ENCODE measurements around the gene WNT1. TPM values are rescaled to one million over a fixed set of nuclear protein-coding genes. Genes with fewer than 3 reads are reported as not detected.

Gene WNT1
- total and polyA plus RNA-seq, 7 experiments from 2014 or later = 0.24 to 1.5 (median 0.43) TPM; not detected in 2

GRCh38 chr12:48980389-48980952 lies 2.3 kb downstream of the WNT1 start:
- peak in 4 of 9 donors; percentile 31 to 49 (median 36) for DNase-seq
- Mint-ChIP-seq H3K27ac (peak overlapping the region; percentile 25 to 90 (median 82)), H3K36me3 (no peaks in the 10 kb centered on the region), H3K9me3 (peaks cover 0 to 3% (median 0%) of the 10 kb centered on the region in 11 donors), H3K4me1 (peaks cover 29 to 51% (median 46%) of the 10 kb centered on the region in 7 donors), H3K27me3 (peaks cover 0 to 91% (median 18%) of the 10 kb centered on the region in 5 donors), H3K4me3 (peak overlapping the region; percentile 83 to 95 (median 90))
- no peaks in the 10 kb centered on the region for H3K27me3 ChIP-seq (ENCODE audit: control insufficient read depth in 2 of 2, insufficient read depth in 2 of 2, low read length in 2 of 2)
- POLR2A ChIA-PET = interaction anchor here (0.9 to 5.2 kb wide), 9 partner anchors 8 to 128 kb away, joined by 3 to 26 read pairs (median 5); partner anchors contain the start of genes DDX23, FKBP11 and WNT10B
- ATAC-seq = peak; percentile 10
- peak overlapping the region; percentile 82 for H3K4me3 ChIP-seq (ENCODE audit: low read length)
- H3K36me3 ChIP-seq (ENCODE audit: control insufficient read depth in 2 of 3, insufficient read depth in 3 of 3, low read length in 3 of 3) = no peaks in the 10 kb centered on the region
- H3K9me3 ChIP-seq (ENCODE audit: control insufficient read depth in 2 of 3, low read length in 3 of 3) = no peaks in the 10 kb centered on the region
- intact Hi-C loops (cut with micrococcal nuclease) = loop anchor here (1.0 to 5.0 kb wide), 8 partner anchors 8 to 357 kb away; partner anchors contain the start of genes C1QL4 (in 1 of the 2) and DDX23 (in 1 of the 2)
- H3K27ac ChIP-seq (ENCODE audit: low read depth, low read length) = no peak overlapping the region
- peaks cover 37% of the 10 kb centered on the region in 2 donors for H3K4me1 ChIP-seq (ENCODE audit: control insufficient read depth in 2 of 2, insufficient read depth in 2 of 2, low read length in 2 of 2)
- CTCF ChIA-PET = interaction anchor here (0.7 to 3.2 kb wide), 8 partner anchors 10 to 127 kb away, joined by 3 to 10 read pairs (median 4); partner anchors contain the start of gene ARF3

- intact Hi-C loops (cut with micrococcal nuclease) = loop anchor here (1.0 to 5.0 kb wide), 9 partner anchors 7 to 356 kb away; partner anchors contain the start of genes C1QL4 (in 1 of the 2), DDX23 (in 1 of the 2) and PRKAG1 (in 1 of the 2)
- peaks cover 37% of the 10 kb centered on the region in 2 donors for H3K4me1 ChIP-seq (ENCODE audit: control insufficient read depth in 2 of 2, insufficient read depth in 2 of 2, low read length in 2 of 2)
- peak overlapping the region; percentile 82 for H3K4me3 ChIP-seq (ENCODE audit: low read length)
- DNase-seq = peak; percentile 37 to 79 (median 65)
- H3K9me3 ChIP-seq (ENCODE audit: control insufficient read depth in 2 of 3, low read length in 3 of 3) = no peaks in the 10 kb centered on the region
- POLR2A ChIA-PET = interaction anchor here (0.9 to 5.2 kb wide), 6 partner anchors 10 to 129 kb away, joined by 3 to 26 read pairs (median 5); partner anchors contain the start of genes DDX23, FKBP11 and WNT10B
- H3K4me1 Mint-ChIP-seq = peaks cover 29 to 51% (median 46%) of the 10 kb centered on the region in 7 donors
- peaks cover 0 to 91% (median 17%) of the 10 kb centered on the region in 5 donors for H3K27me3 Mint-ChIP-seq
- peak overlapping the region; percentile 37 for H3K27ac ChIP-seq (ENCODE audit: low read depth, low read length)
- H3K9me3 Mint-ChIP-seq = peaks cover 0 to 3% (median 0%) of the 10 kb centered on the region in 11 donors
- no peaks in the 10 kb centered on the region for H3K36me3 ChIP-seq (ENCODE audit: control insufficient read depth in 2 of 3, insufficient read depth in 3 of 3, low read length in 3 of 3)
- CTCF ChIA-PET = interaction anchor here (0.6 to 2.3 kb wide), 9 partner anchors 10 to 128 kb away, joined by 3 to 8 read pairs (median 4); a partner anchor contains a TSS
- no peaks in the 10 kb centered on the region for H3K36me3 Mint-ChIP-seq
- no peaks in the 10 kb centered on the region for H3K27me3 ChIP-seq (ENCODE audit: control insufficient read depth in 2 of 2, insufficient read depth in 2 of 2, low read length in 2 of 2)
- H3K4me3 Mint-ChIP-seq = peak overlapping the region; percentile 83 to 95 (median 90)
- peak; percentile 63 for ATAC-seq
- H3K27ac Mint-ChIP-seq = peak overlapping the region in 8 of 9 donors; percentile 48 to 93 (median 82)
Observed at GRCh38 chr12:48980953-48981756, 3.0 kb downstream of the WNT1 start.

GRCh38 chr12:48981757-48982157 lies 3.6 kb downstream of the WNT1 start:
- DNase-seq (no peak), ATAC-seq (no peak)
- H3K27me3 Mint-ChIP-seq = peaks cover 0 to 88% (median 17%) of the 10 kb centered on the region in 5 donors
- intact Hi-C loops (cut with micrococcal nuclease) = loop anchor here (1.0 to 5.0 kb wide), 5 partner anchors 13 to 356 kb away; partner anchors contain the start of genes C1QL4 (in 1 of the 2), DDX23 (in 1 of the 2) and PRKAG1 (in 1 of the 2)
- H3K27ac Mint-ChIP-seq = peak overlapping the region in 8 of 9 donors; percentile 12 to 93 (median 82)
- POLR2A ChIA-PET = interaction anchor here (0.9 to 5.2 kb wide), 5 partner anchors 11 to 129 kb away, joined by 3 to 26 read pairs (median 5); partner anchors contain the start of genes DDX23, FKBP11 and WNT10B
- H3K27me3 ChIP-seq (ENCODE audit: control insufficient read depth in 2 of 2, insufficient read depth in 2 of 2, low read length in 2 of 2) = no peaks in the 10 kb centered on the region
- no peaks in the 10 kb centered on the region for H3K36me3 ChIP-seq (ENCODE audit: control insufficient read depth in 2 of 3, insufficient read depth in 3 of 3, low read length in 3 of 3)
- H3K9me3 ChIP-seq (ENCODE audit: control insufficient read depth in 2 of 3, low read length in 3 of 3) = no peaks in the 10 kb centered on the region
- H3K4me1 Mint-ChIP-seq = peaks cover 29 to 51% (median 46%) of the 10 kb centered on the region in 7 donors
- H3K27ac ChIP-seq (ENCODE audit: low read depth, low read length) = peak overlapping the region; percentile 37
- H3K9me3 Mint-ChIP-seq = peaks cover 0 to 3% (median 0%) of the 10 kb centered on the region in 11 donors
- H3K4me3 Mint-ChIP-seq = peak overlapping the region; percentile 83 to 95 (median 90)
- peaks cover 37% of the 10 kb centered on the region in 2 donors for H3K4me1 ChIP-seq (ENCODE audit: control insufficient read depth in 2 of 2, insufficient read depth in 2 of 2, low read length in 2 of 2)
- CTCF ChIA-PET = interaction anchor here (0.6 to 2.3 kb wide), 5 partner anchors 8 to 46 kb away, joined by 3 to 8 read pairs (median 3); no protein-coding TSS in a partner anchor
- no peaks in the 10 kb centered on the region for H3K36me3 Mint-ChIP-seq
- H3K4me3 ChIP-seq (ENCODE audit: low read length) = peak overlapping the region; percentile 82

GRCh38 chr12:48982397-48983080 lies 4.4 kb downstream of the WNT1 start:
- H3K4me1 Mint-ChIP-seq = peaks cover 26 to 46% (median 42%) of the 10 kb centered on the region in 7 donors
- no peaks in the 10 kb centered on the region for H3K36me3 Mint-ChIP-seq
- peak overlapping the region; percentile 65 to 95 (median 88) for H3K4me3 Mint-ChIP-seq
- no peaks in the 10 kb centered on the region for H3K36me3 ChIP-seq (ENCODE audit: control insufficient read depth in 2 of 3, insufficient read depth in 3 of 3, low read length in 3 of 3)
- H3K4me3 ChIP-seq (ENCODE audit: low read length) = no peak overlapping the region
- H3K27me3 Mint-ChIP-seq = peaks cover 0 to 88% (median 14%) of the 10 kb centered on the region in 5 donors
- ATAC-seq (no peak), DNase-seq (no peak)
- H3K9me3 ChIP-seq (ENCODE audit: control insufficient read depth in 2 of 3, low read length in 3 of 3) = no peaks in the 10 kb centered on the region
- intact Hi-C loops (cut with micrococcal nuclease) = loop anchor here in 1 of 2 donors (5.0 kb wide), 1 partner anchor 355 kb away; the partner anchor contains the start of gene C1QL4
- no peak overlapping the region for H3K27ac ChIP-seq (ENCODE audit: low read depth, low read length)
- H3K4me1 ChIP-seq (ENCODE audit: control insufficient read depth in 2 of 2, insufficient read depth in 2 of 2, low read length in 2 of 2) = peaks cover 34 to 36% of the 10 kb centered on the region in 2 donors
- H3K9me3 Mint-ChIP-seq = peaks cover 0 to 3% (median 0%) of the 10 kb centered on the region in 11 donors
- peak overlapping the region in 7 of 9 donors; percentile 3 to 90 (median 67) for H3K27ac Mint-ChIP-seq
- no peaks in the 10 kb centered on the region for H3K27me3 ChIP-seq (ENCODE audit: control insufficient read depth in 2 of 2, insufficient read depth in 2 of 2, low read length in 2 of 2)
- POLR2A ChIA-PET = interaction anchor here (0.6 to 1.1 kb wide), 5 partner anchors 9 to 131 kb away, joined by 3 to 5 read pairs (median 4); partner anchors contain the start of gene DDX23
- CTCF ChIA-PET = interaction anchor here (1.1 to 2.3 kb wide), 5 partner anchors 9 to 47 kb away, joined by 3 to 8 read pairs (median 4); no protein-coding TSS in a partner anchor

GRCh38 chr12:48985475-48985897 lies 7.4 kb downstream of the WNT1 start:
- H3K4me1 Mint-ChIP-seq = peaks cover 20 to 31% (median 25%) of the 10 kb centered on the region in 7 donors
- ATAC-seq (no peak), DNase-seq (no peak)
- H3K4me1 ChIP-seq (ENCODE audit: control insufficient read depth in 2 of 2, insufficient read depth in 2 of 2, low read length in 2 of 2) = peaks cover 12 to 16% of the 10 kb centered on the region in 2 donors
- H3K27ac ChIP-seq (ENCODE audit: low read depth, low read length) = no peak overlapping the region
- no peak overlapping the region for H3K27ac Mint-ChIP-seq
- H3K9me3 Mint-ChIP-seq = no peaks in the 10 kb centered on the region
- H3K9me3 ChIP-seq (ENCODE audit: control insufficient read depth in 2 of 3, low read length in 3 of 3) = no peaks in the 10 kb centered on the region
- H3K4me3 Mint-ChIP-seq = no peak overlapping the region
- CTCF ChIA-PET = interaction anchor here (1.1 kb wide), 1 partner anchor 59 kb away, joined by 3 read pairs; no protein-coding TSS in a partner anchor
- H3K27me3 Mint-ChIP-seq = peaks cover 18 to 93% (median 29%) of the 10 kb centered on the region in 5 donors
- no peak overlapping the region for H3K4me3 ChIP-seq (ENCODE audit: low read length)
- POLR2A ChIA-PET = no interaction called here
- H3K27me3 ChIP-seq (ENCODE audit: control insufficient read depth in 2 of 2, insufficient read depth in 2 of 2, low read length in 2 of 2) = no peaks in the 10 kb centered on the region
- no peaks in the 10 kb centered on the region for H3K36me3 ChIP-seq (ENCODE audit: control insufficient read depth in 2 of 3, insufficient read depth in 3 of 3, low read length in 3 of 3)
- intact Hi-C loops (cut with micrococcal nuclease) = loop anchor here in 1 of 2 donors (5.0 kb wide), 1 partner anchor 63 kb away; no protein-coding TSS in a partner anchor
- H3K36me3 Mint-ChIP-seq = no peaks in the 10 kb centered on the region
